Esophagus muscularis mucosa (tissue), 4 donors: ENCODE measurements around the gene STRADA.

ENCODE experiments used
- EP300 ChIP-seq: sonication (generic); formaldehyde crosslinking; IDR thresholded peaks from one replicate; pipeline ENCODE4 v1.6.1; 2017; ENCODE audit warnings: antibody characterized with exemption
- POLR2AphosphoS5 ChIP-seq, 2 donors: sonication (generic); formaldehyde crosslinking; IDR thresholded peaks; one replicate each; pipeline ENCODE4 v1.6.1; 2017; ENCODE audit warnings: antibody characterized with exemption in 2 of 2
- TF ChIP-seq, protein P1 (sequence below), 3 experiments: fragments of 200-600 bp in 2 of 3; fragments of 450-650 bp in 1 of 3; sonication (generic) in 2 of 3; IDR thresholded peaks; one replicate each; pipeline ENCODE4 v1.5.1; 2017 to 2019; ENCODE audit warnings: antibody characterized with exemption in 3 of 3, mild to moderate bottlenecking in 2 of 3, moderate library complexity in 1 of 3

DNA sequence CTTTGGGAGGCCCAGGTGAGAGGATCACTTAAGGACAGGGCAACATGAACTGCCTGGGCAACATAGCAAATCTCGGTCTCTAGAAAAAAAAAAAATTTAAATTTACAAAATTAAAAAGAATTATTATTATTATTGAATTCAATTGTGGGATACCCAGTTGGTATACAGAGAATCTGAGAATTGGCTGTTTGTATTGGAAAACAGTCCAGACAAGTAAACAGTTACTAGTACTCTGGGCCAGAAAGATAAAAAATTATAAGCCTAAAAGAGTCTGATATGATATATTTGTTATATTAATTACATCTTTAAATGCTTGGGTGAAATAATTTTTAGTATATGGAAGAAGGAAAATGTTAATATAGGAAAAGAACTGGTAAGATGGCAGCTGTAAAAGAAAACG is 16.8 kb upstream of the STRADA start:
- TF ChIP-seq, protein P1, sequence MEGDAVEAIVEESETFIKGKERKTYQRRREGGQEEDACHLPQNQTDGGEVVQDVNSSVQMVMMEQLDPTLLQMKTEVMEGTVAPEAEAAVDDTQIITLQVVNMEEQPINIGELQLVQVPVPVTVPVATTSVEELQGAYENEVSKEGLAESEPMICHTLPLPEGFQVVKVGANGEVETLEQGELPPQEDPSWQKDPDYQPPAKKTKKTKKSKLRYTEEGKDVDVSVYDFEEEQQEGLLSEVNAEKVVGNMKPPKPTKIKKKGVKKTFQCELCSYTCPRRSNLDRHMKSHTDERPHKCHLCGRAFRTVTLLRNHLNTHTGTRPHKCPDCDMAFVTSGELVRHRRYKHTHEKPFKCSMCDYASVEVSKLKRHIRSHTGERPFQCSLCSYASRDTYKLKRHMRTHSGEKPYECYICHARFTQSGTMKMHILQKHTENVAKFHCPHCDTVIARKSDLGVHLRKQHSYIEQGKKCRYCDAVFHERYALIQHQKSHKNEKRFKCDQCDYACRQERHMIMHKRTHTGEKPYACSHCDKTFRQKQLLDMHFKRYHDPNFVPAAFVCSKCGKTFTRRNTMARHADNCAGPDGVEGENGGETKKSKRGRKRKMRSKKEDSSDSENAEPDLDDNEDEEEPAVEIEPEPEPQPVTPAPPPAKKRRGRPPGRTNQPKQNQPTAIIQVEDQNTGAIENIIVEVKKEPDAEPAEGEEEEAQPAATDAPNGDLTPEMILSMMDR (IDR thresholded peaks at IDR 0.05), result no peak
- no peak for TF ChIP-seq EP300
- TF ChIP-seq POLR2AphosphoS5 (IDR thresholded peaks at IDR 0.05), result no peak
